Neural cell (in vitro differentiated cells): Measurements from ENCODE around the gene CCDC190.

Experiments used
- EP300 ChIP-seq: fragments of 450-650 bp; conservative IDR thresholded peaks from 2 replicates; pipeline ENCODE4 v1.6.1; 2014; ENCODE audit warnings: antibody characterized with exemption, mild to moderate bottlenecking, moderate library complexity; ENCODE audit not compliant: poor library complexity, severe bottlenecking
- EZH2 ChIP-seq: fragments of 200-600, 300-800 bp; shearing (Covaris generic), sonication (generic); IDR thresholded peaks from 2 replicates; pipeline ENCODE4 v1.6.1; 2014; ENCODE audit warnings: antibody characterized with exemption, low read length, borderline replicate concordance, mild to moderate bottlenecking; ENCODE audit not compliant: insufficient read depth, poor library complexity, severe bottlenecking
- MXI1 ChIP-seq: fragments of 450-650 bp; conservative IDR thresholded peaks from 2 replicates; pipeline ENCODE4 v1.6.1; 2014; ENCODE audit warnings: antibody characterized with exemption, mild to moderate bottlenecking; ENCODE audit not compliant: poor library complexity, severe bottlenecking
- POLR2AphosphoS5 ChIP-seq: IDR thresholded peaks from 2 replicates; pipeline ENCODE4 v1.6.1; 2012
- RAD21 ChIP-seq: fragments of 450-650 bp; conservative IDR thresholded peaks from 2 replicates; pipeline ENCODE4 v1.6.1; 2014; ENCODE audit warnings: antibody characterized with exemption, mild to moderate bottlenecking, moderate library complexity
- SMC3 ChIP-seq: fragments of 450-650 bp; conservative IDR thresholded peaks from 2 replicates; pipeline ENCODE4 v1.6.1; 2014; ENCODE audit warnings: antibody characterized with exemption, mild to moderate bottlenecking, moderate library complexity; ENCODE audit not compliant: poor library complexity
- TF ChIP-seq, protein P1 (sequence below): fragments of 450-650 bp; IDR thresholded peaks from 2 replicates; pipeline ENCODE4 v1.5.1; 2014; ENCODE audit warnings: antibody characterized with exemption, mild to moderate bottlenecking, moderate library complexity; ENCODE audit not compliant: poor library complexity, severe bottlenecking
- TF ChIP-seq, protein P2 (sequence below): IDR thresholded peaks from 2 replicates; pipeline ENCODE4 v1.6.1; 2012; ENCODE audit warnings: borderline replicate concordance

DNA sequence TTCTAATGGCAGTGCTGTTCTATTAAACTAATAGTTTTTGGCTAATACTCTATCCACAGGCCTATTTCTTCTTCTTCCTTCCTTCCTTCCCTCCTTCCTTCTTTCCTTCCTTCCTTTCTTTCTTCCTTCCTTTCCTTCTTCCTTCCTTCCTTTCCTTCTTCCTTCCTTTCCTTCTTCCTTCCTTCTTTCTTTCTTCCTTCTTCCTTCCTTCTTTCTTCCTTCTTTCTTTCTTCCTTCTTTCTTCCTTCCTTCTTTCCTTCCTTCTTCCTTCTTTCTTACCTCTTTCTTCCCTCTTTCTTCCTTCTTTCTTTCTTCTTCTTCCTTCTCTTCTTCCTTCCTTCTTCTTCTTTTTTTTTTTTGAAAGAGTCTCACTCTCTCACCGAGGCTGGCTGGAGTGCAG is 31.7 kb downstream of the CCDC190 start:
- TF ChIP-seq POLR2AphosphoS5: no peak
- TF ChIP-seq RAD21: no peak
- TF ChIP-seq, protein P1, sequence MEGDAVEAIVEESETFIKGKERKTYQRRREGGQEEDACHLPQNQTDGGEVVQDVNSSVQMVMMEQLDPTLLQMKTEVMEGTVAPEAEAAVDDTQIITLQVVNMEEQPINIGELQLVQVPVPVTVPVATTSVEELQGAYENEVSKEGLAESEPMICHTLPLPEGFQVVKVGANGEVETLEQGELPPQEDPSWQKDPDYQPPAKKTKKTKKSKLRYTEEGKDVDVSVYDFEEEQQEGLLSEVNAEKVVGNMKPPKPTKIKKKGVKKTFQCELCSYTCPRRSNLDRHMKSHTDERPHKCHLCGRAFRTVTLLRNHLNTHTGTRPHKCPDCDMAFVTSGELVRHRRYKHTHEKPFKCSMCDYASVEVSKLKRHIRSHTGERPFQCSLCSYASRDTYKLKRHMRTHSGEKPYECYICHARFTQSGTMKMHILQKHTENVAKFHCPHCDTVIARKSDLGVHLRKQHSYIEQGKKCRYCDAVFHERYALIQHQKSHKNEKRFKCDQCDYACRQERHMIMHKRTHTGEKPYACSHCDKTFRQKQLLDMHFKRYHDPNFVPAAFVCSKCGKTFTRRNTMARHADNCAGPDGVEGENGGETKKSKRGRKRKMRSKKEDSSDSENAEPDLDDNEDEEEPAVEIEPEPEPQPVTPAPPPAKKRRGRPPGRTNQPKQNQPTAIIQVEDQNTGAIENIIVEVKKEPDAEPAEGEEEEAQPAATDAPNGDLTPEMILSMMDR: no peak
- no peak for TF ChIP-seq EP300
- TF ChIP-seq, protein P2, sequence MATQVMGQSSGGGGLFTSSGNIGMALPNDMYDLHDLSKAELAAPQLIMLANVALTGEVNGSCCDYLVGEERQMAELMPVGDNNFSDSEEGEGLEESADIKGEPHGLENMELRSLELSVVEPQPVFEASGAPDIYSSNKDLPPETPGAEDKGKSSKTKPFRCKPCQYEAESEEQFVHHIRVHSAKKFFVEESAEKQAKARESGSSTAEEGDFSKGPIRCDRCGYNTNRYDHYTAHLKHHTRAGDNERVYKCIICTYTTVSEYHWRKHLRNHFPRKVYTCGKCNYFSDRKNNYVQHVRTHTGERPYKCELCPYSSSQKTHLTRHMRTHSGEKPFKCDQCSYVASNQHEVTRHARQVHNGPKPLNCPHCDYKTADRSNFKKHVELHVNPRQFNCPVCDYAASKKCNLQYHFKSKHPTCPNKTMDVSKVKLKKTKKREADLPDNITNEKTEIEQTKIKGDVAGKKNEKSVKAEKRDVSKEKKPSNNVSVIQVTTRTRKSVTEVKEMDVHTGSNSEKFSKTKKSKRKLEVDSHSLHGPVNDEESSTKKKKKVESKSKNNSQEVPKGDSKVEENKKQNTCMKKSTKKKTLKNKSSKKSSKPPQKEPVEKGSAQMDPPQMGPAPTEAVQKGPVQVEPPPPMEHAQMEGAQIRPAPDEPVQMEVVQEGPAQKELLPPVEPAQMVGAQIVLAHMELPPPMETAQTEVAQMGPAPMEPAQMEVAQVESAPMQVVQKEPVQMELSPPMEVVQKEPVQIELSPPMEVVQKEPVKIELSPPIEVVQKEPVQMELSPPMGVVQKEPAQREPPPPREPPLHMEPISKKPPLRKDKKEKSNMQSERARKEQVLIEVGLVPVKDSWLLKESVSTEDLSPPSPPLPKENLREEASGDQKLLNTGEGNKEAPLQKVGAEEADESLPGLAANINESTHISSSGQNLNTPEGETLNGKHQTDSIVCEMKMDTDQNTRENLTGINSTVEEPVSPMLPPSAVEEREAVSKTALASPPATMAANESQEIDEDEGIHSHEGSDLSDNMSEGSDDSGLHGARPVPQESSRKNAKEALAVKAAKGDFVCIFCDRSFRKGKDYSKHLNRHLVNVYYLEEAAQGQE: no peak
- no peak for TF ChIP-seq SMC3
- no peak for TF ChIP-seq EZH2
- TF ChIP-seq MXI1: no peak
